ENCODE measurements around the gene CCDC185. TPM values are rescaled to one million over a fixed set of nuclear protein-coding genes. Genes with fewer than 3 reads are reported as not detected.

The CCDC185 gene
- total and polyA plus RNA-seq, 2 experiments from 2014 or later: 0.56 TPM; not detected in 1

- no peak overlapping the region for H2AFZ ChIP-seq
- peaks cover 5% of the 10 kb centered on the region; the same call in 1 of the 3 replicates for H3K4me1 Mint-ChIP-seq
- no peaks in the 10 kb centered on the region for H3K36me3 ChIP-seq (ENCODE audit: insufficient read depth)
- no peaks in the 10 kb centered on the region for H3K79me2 ChIP-seq (replicated peaks; ENCODE audit: insufficient read depth)
- no peak overlapping the region for H3K27ac Mint-ChIP-seq
- H3K4me2 ChIP-seq: no peak overlapping the region
- peaks cover 3% of the 10 kb centered on the region; the same call in 2 of the 3 replicates for H3K9me3 Mint-ChIP-seq
- no peaks in the 10 kb centered on the region for H3K27me3 ChIP-seq (ENCODE audit: insufficient read depth)
- no peak overlapping the region for H3K4me3 ChIP-seq
- H4K20me1 ChIP-seq (replicated peaks; ENCODE audit: insufficient read depth): no peaks in the 10 kb centered on the region
- no peak overlapping the region for H3K4me3 Mint-ChIP-seq
- H3K9me2 ChIP-seq (ENCODE audit: insufficient read depth): peaks cover 5% of the 10 kb centered on the region
- no peak for TF ChIP-seq CREB1 (CRISPR knock-in tag; IDR thresholded peaks at IDR 0.05; ENCODE audit: low read depth)
- TF ChIP-seq, protein P1, sequence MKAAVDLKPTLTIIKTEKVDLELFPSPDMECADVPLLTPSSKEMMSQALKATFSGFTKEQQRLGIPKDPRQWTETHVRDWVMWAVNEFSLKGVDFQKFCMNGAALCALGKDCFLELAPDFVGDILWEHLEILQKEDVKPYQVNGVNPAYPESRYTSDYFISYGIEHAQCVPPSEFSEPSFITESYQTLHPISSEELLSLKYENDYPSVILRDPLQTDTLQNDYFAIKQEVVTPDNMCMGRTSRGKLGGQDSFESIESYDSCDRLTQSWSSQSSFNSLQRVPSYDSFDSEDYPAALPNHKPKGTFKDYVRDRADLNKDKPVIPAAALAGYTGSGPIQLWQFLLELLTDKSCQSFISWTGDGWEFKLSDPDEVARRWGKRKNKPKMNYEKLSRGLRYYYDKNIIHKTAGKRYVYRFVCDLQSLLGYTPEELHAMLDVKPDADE (IDR thresholded peaks at IDR 0.05): no peak
- no peak for TF ChIP-seq ZNF114 (CRISPR knock-in tag; IDR thresholded peaks at IDR 0.05)
- no peak for TF ChIP-seq ZNF331 (CRISPR knock-in tag; IDR thresholded peaks at IDR 0.05; ENCODE audit: low read depth)
- no peak for TF ChIP-seq POLR2AphosphoS5 (IDR thresholded peaks at IDR 0.05; ENCODE audit: low read depth)
- H3K36me3 Mint-ChIP-seq (ENCODE audit: low read depth): peaks cover 5% of the 10 kb centered on the region; the same call in 2 of the 3 replicates
- DNase-seq (ENCODE audit: low spot score) (no peak), ATAC-seq (no peak)
- peaks cover 2% of the 10 kb centered on the region for H3K27me3 Mint-ChIP-seq (ENCODE audit: insufficient read depth, low read depth, poor library complexity)
- H3K4me1 ChIP-seq (ENCODE audit: insufficient read depth): no peaks in the 10 kb centered on the region
- no peaks in the 10 kb centered on the region for H3F3A ChIP-seq (replicated peaks; ENCODE audit: low read depth)
- H3K27ac ChIP-seq (ENCODE audit: low read depth): no peak overlapping the region
Measured at GRCh38 chr1:223405507-223405906, 12.3 kb downstream of the CCDC185 start.

DNA sequence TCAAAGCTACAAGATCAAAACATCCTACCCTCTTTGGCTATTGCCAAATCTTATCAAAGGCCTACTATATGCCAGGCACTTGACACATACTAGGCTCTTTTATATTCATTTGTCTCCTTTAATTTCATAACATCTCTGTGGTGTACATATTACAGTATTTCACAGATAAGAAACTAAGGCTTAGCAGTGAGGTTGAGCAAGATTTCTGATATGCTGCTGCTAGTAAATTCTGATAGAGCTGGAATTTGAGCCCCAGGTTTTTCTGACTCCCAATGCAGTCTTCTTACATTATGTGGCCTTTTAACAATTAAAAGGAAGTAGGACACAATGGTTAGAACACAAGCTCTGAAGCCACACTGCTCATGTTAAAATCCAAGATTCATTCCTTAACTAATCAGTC lies 16.8 kb downstream of the CCDC185 start:
- H3K27me3 ChIP-seq (ENCODE audit: insufficient read depth): no peaks in the 10 kb centered on the region
- H3K9me2 ChIP-seq (ENCODE audit: insufficient read depth): no peaks in the 10 kb centered on the region
- no peak overlapping the region for H3K27ac ChIP-seq (ENCODE audit: low read depth)
- no peak overlapping the region for H3K4me2 ChIP-seq
- no peak for DNase-seq (ENCODE audit: low spot score)
- Mint-ChIP-seq H3K4me1 (no peaks in the 10 kb centered on the region), H3K27me3 (ENCODE audit: insufficient read depth, low read depth, poor library complexity) (no peaks in the 10 kb centered on the region), H3K9me3 (no peaks in the 10 kb centered on the region; the same call in 2 of the 3 replicates), H3K27ac (no peak overlapping the region), H3K36me3 (ENCODE audit: low read depth) (no peaks in the 10 kb centered on the region), H3K4me3 (no peak overlapping the region)
- H2AFZ ChIP-seq: no peak overlapping the region
- no peaks in the 10 kb centered on the region for H3K36me3 ChIP-seq (ENCODE audit: insufficient read depth)
- no peaks in the 10 kb centered on the region for H3F3A ChIP-seq (replicated peaks; ENCODE audit: low read depth)
- H3K4me1 ChIP-seq (ENCODE audit: insufficient read depth): no peaks in the 10 kb centered on the region
- no peaks in the 10 kb centered on the region for H3K79me2 ChIP-seq (replicated peaks; ENCODE audit: insufficient read depth)
- no peak for ATAC-seq
- H3K4me3 ChIP-seq: no peak overlapping the region
- no peaks in the 10 kb centered on the region for H4K20me1 ChIP-seq (replicated peaks; ENCODE audit: insufficient read depth)
- TF ChIP-seq EZH2phosphoT487 (IDR thresholded peaks at IDR 0.05; ENCODE audit: unreplicated experiment) (no peak), JUNB (IDR thresholded peaks at IDR 0.05; ENCODE audit: unreplicated experiment) (no peak), CREB1 (CRISPR knock-in tag; IDR thresholded peaks at IDR 0.05; ENCODE audit: low read depth) (no peak), POLR2AphosphoS5 (IDR thresholded peaks at IDR 0.05; ENCODE audit: low read depth) (no peak), ZNF331 (CRISPR knock-in tag; IDR thresholded peaks at IDR 0.05; ENCODE audit: low read depth) (no peak), REST (IDR thresholded peaks at IDR 0.05; ENCODE audit: unreplicated experiment) (no peak), NANOG (IDR thresholded peaks at IDR 0.05; ENCODE audit: borderline replicate concordance) (no peak)
- TF ChIP-seq, protein P2, sequence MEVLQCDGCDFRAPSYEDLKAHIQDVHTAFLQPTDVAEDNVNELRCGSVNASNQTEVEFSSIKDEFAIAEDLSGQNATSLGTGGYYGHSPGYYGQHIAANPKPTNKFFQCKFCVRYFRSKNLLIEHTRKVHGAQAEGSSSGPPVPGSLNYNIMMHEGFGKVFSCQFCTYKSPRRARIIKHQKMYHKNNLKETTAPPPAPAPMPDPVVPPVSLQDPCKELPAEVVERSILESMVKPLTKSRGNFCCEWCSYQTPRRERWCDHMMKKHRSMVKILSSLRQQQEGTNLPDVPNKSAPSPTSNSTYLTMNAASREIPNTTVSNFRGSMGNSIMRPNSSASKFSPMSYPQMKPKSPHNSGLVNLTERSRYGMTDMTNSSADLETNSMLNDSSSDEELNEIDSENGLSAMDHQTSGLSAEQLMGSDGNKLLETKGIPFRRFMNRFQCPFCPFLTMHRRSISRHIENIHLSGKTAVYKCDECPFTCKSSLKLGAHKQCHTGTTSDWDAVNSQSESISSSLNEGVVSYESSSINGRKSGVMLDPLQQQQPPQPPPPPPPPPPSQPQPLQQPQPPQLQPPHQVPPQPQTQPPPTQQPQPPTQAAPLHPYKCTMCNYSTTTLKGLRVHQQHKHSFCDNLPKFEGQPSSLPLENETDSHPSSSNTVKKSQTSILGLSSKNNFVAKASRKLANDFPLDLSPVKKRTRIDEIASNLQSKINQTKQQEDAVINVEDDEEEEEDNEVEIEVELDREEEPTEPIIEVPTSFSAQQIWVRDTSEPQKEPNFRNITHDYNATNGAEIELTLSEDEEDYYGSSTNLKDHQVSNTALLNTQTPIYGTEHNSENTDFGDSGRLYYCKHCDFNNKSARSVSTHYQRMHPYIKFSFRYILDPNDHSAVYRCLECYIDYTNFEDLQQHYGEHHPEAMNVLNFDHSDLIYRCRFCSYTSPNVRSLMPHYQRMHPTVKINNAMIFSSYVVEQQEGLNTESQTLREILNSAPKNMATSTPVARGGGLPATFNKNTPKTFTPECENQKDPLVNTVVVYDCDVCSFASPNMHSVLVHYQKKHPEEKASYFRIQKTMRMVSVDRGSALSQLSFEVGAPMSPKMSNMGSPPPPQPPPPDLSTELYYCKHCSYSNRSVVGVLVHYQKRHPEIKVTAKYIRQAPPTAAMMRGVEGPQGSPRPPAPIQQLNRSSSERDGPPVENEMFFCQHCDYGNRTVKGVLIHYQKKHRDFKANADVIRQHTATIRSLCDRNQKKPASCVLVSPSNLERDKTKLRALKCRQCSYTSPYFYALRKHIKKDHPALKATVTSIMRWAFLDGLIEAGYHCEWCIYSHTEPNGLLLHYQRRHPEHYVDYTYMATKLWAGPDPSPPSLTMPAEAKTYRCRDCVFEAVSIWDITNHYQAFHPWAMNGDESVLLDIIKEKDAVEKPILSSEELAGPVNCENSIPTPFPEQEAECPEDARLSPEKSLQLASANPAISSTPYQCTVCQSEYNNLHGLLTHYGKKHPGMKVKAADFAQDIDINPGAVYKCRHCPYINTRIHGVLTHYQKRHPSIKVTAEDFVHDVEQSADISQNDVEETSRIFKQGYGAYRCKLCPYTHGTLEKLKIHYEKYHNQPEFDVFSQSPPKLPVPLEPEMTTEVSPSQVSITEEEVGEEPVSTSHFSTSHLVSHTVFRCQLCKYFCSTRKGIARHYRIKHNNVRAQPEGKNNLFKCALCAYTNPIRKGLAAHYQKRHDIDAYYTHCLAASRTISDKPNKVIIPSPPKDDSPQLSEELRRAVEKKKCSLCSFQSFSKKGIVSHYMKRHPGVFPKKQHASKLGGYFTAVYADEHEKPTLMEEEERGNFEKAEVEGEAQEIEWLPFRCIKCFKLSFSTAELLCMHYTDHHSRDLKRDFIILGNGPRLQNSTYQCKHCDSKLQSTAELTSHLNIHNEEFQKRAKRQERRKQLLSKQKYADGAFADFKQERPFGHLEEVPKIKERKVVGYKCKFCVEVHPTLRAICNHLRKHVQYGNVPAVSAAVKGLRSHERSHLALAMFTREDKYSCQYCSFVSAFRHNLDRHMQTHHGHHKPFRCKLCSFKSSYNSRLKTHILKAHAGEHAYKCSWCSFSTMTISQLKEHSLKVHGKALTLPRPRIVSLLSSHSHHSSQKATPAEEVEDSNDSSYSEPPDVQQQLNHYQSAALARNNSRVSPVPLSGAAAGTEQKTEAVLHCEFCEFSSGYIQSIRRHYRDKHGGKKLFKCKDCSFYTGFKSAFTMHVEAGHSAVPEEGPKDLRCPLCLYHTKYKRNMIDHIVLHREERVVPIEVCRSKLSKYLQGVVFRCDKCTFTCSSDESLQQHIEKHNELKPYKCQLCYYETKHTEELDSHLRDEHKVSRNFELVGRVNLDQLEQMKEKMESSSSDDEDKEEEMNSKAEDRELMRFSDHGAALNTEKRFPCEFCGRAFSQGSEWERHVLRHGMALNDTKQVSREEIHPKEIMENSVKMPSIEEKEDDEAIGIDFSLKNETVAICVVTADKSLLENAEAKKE (CRISPR knock-in tag; IDR thresholded peaks at IDR 0.05): no peak
- TF ChIP-seq, protein P1 (IDR thresholded peaks at IDR 0.05): no peak

Measured in GM23338 (cell line).